SIG-M5 (cell line): ENCODE measurements around the gene PCDHGA4.
"Not testable (repeated sequence)": the region's sequence is repeated elsewhere in the genome, so short reads cannot be mapped to it uniquely, and the experiment has no call there.

Source experiments
- DNase-seq: peaks from one replicate; lab custom pipeline; 2025; lab: John Stamatoyannopoulos, UW

PCDHGA4 gene

GRCh38 chr5:141354900-141355469, at the start of gene PCDHGA4:
PCDHGA4 (plus strand) TSS chr5:141355021; CDS start chr5:141355108, 87 bp downstream.
- no peak for DNase-seq

GRCh38 chr5:141306630-141307029, 48.2 kb upstream of the PCDHGA4 start:
- DNase-seq, result no peak

GRCh38 chr5:141313711-141314110, 41.1 kb upstream of the PCDHGA4 start:
- DNase-seq, result no peak

GRCh38 chr5:141316963-141317362, 37.9 kb upstream of the PCDHGA4 start:
- not testable (repeated sequence) for DNase-seq

- no peak for DNase-seq
Observed at GRCh38 chr5:141319202-141319601, 35.6 kb upstream of the PCDHGA4 start.

GRCh38 chr5:141319699-141320098, 35.1 kb upstream of the PCDHGA4 start:
- DNase-seq, result no peak

- DNase-seq, result peak; percentile 32
Observed at GRCh38 chr5:141320225-141321169, 34.3 kb upstream of the PCDHGA4 start, which contains the start of gene TAF7. TAF7 (minus strand) TSS chr5:141320784; CDS start chr5:141320044, 740 bp downstream.

- no peak for DNase-seq
Observed at GRCh38 chr5:141322261-141322660, 32.6 kb upstream of the PCDHGA4 start.

GRCh38 chr5:141326088-141326854, 28.6 kb upstream of the PCDHGA4 start:
- DNase-seq, result no peak

GRCh38 chr5:141328231-141328630, 26.6 kb upstream of the PCDHGA4 start:
- no peak for DNase-seq

GRCh38 chr5:141330299-141331080, 24.3 kb upstream of the PCDHGA4 start, which contains the start of gene PCDHGA1:
PCDHGA1 (plus strand) TSS chr5:141330514.
- DNase-seq, result no peak

- DNase-seq, result not testable (repeated sequence)
Observed at GRCh38 chr5:141332571-141332970, 22.2 kb upstream of the PCDHGA4 start.

- DNase-seq, result no peak
Observed at GRCh38 chr5:141338538-141339306, 16.1 kb upstream of the PCDHGA4 start, which contains the start of gene PCDHGA2. PCDHGA2 (plus strand) TSS chr5:141338760.

GRCh38 chr5:141340781-141341354, 14.0 kb upstream of the PCDHGA4 start:
- not testable (repeated sequence) for DNase-seq

GRCh38 chr5:141342773-141343172, 12.0 kb upstream of the PCDHGA4 start:
- DNase-seq, result no peak

- DNase-seq, result no peak
Observed at GRCh38 chr5:141343242-141343952, 11.4 kb upstream of the PCDHGA4 start, which contains the start of gene PCDHGA3. PCDHGA3 (plus strand) TSS chr5:141343829; CDS start chr5:141344034, 205 bp downstream.

GRCh38 chr5:141343953-141344463, 10.8 kb upstream of the PCDHGA4 start:
- no peak for DNase-seq

- no peak for DNase-seq
Observed at GRCh38 chr5:141345327-141345726, 9.5 kb upstream of the PCDHGA4 start.

GRCh38 chr5:141346017-141346416, 8.8 kb upstream of the PCDHGA4 start:
- DNase-seq, result not testable (repeated sequence)
